ENCODE measurements around the gene TOGARAM1.

TOGARAM1 gene

DNA sequence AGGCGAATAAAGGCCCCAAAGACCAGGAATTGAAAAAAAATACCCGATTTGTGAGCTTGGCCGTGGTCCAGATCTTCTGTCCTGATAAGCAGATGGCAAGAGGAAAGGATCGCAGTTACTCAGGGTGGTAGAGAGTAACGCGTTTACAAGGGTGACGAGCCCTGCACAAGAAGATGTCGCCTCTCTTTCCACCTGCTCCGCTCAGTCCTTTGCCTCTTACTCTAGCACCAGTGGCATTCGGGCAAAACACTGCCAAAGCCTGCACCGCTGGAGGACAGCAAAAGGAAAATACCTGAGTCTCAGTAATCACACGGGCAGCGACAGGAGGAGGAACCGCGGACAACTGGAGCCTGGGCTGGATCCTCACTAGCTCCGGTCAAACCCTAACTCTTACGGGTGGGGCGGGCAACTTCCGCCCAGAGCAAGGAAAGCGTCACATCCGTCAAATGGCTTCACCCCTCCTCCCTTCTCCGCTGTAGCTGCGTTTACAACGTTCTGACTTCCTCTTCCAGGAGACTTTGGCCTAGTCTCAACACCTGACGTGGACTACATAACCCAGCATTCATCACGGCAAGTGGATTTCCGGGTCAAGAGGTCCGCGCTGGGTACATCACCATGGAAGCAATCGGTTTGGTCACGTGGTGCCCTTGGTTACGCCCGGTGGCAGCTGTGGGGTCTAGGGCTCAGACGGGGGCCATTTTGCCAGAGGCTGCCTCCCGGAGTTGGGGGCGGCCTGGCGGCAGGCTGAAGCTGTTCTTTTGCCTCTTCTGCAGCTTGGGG, at the start of gene TOGARAM1, which contains the start of gene KLHL28:
Gene TOGARAM1 (plus strand): TSS at position 637 of the 780 bp plus-strand sequence. CDS start 232 bp downstream, outside the sequence.
Gene KLHL28 (minus strand): TSS at position 394 of the 780 bp plus-strand sequence. CDS start 16,019 bp downstream, outside the sequence.
- DNase-seq = peak; percentile 78

DNA sequence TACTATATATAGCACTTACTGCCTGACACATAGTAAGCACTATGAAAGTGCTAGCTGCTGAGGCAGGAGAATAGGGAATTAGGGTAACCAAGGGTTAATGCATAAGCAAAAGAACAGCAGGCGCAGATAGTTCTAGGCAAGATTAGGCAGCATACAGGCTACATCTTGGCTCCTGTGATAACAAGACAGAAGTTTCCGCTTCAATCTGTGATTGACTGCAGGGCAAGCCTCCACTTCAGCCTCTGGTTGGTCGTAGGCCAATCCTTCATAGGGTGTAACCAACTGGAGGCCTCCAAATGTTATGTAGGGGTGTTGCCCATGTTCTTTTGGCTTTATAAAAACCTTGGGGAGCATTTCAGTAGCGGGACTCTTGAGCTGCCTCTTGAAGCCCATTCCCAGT, 47.1 kb upstream of the TOGARAM1 start:
- no peak for DNase-seq

GRCh38 chr14:44928793-44929192, 33.2 kb upstream of the TOGARAM1 start:
- no peak for DNase-seq

- no peak for DNase-seq
Measured at GRCh38 chr14:44935155-44935554, 26.8 kb upstream of the TOGARAM1 start.

DNA sequence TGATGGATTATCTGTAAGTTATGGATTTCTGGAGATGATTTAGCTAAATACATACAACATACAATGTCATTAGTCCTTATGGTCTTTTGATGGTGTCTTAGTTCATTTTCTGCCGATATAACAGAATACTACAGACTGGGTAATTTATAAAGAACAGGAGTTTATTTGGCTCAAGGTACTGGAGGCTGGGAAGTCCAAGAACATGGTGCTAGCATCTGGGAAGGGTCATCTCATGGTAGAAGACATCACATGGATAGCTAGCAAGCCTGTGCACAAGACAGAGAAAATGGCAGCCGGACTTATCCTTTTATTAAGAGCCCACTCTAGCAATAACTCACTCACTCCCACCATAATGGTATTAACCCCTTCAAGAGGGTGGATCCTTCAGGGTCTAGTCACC, 24.4 kb upstream of the TOGARAM1 start:
- no peak for DNase-seq

- DNase-seq = no peak
Measured at GRCh38 chr14:44940211-44940610, 21.8 kb upstream of the TOGARAM1 start.

DNA sequence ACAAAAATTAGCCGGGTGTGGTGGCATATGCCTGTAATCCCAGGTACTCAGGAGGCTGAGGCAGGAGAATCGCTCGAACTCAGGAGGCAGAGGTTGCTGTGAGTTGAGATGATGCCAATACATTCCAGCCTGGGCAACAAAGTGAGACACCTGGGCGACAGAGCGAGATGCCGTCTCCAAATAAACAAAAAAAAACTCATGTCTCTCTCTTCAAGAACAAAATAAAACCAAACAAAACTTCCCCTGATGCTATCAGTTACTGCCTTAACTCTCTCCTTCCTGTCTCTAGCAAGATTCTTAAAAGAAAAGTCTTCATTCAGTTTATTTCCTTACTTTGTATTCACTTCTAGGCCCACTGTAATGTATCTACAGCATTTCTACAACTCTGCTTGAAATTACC, 21.0 kb upstream of the TOGARAM1 start:
- DNase-seq = no peak

DNA sequence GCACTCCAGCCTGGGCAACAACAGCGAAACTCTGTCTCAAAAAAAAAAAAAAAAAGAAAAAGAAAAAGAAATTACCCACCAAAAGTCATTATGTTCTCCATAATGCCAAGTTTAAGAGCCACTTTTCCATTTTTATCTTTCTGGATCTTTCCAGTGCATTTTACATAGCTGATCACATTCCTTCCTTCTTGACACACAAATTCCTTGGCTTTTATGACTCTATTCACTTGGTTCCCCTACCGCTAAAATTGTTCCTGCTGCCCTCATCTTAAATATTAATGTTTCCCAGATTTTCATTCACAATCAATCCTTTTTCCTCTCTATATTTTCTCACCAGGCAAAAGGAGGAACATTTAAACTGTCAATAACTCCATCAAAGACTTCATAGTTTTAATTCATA, 20.4 kb upstream of the TOGARAM1 start:
- DNase-seq = no peak

DNA sequence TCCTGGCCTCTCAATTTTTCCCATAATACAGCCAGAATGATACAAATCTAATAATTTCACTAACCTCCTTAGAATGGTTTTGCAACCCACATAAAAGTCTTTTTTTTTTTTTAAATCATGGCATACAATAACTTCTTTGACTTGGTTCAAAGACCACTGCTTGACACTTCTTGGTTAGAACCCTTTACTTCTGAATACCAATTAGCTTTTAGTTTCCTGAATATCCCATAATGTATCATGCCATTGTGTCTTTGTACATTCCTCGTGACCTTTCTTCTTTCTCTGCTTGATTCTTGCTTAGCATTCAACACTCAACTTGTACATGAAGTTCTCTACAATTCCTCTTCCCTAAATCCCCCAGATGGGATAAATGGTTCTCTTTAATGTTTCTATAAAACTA, 19.6 kb upstream of the TOGARAM1 start:
- DNase-seq = no peak

DNA sequence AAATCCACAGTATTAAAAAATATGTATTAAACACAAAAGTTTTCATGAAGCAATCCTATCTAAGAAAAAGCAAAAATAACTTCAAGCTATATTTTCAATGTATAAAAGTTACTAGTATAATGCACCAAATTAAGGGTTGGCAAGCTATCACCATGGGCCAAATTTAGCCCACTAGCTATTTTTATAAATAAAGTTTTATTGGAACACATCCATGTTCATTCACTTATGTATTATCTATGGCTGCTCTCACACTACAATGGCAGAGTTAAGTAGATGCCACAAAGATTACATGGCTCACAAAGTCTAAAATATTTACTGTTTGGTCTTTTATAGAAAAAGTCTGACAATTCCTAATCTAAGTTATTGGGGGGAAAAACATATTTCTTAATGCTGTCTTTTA, 17.9 kb upstream of the TOGARAM1 start:
- DNase-seq = no peak

DNA sequence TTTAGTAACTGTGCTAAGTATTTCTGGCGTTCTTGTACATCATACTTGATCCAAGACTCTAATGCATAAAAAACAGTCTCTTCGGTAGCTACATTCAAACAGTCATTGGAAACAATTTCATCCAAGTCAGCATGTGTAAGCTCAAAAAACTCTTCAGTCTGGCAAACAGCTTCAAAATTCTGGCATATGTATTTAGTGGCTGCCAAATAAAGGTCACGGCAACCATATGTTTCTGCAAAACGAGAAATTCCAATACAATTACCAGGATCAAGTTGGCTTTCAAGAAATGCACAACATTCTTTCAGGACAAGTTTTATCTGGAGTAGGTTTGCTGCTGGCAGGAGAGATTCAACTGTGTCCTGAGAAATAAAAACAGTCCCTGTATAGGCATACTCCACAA, 16.7 kb upstream of the TOGARAM1 start:
- no peak for DNase-seq

- no peak for DNase-seq
Measured at GRCh38 chr14:44951051-44951450, 10.9 kb upstream of the TOGARAM1 start.

- no peak for DNase-seq
Measured at GRCh38 chr14:44952391-44953110, 9.4 kb upstream of the TOGARAM1 start.

- DNase-seq = no peak
Measured at GRCh38 chr14:44954750-44955149, 7.2 kb upstream of the TOGARAM1 start.

DNA sequence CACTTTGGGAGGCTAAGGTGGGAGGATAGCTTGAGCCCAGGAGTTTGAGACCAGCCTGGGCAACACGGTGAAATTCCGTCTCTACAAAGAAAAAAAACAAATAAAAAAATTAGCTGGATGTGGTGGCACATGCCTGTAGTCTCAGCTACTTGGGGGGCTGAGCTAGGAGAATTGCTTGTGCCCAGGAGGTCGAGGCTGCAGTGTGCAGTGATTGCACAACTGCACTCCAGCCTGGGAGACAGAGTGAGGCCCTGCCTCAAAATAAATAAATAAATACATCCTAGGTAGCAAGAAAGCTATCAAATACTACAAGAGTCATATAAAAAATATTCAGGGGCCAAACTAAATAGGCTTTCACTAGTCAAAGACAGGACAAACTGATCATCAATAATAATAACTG, 6.5 kb upstream of the TOGARAM1 start:
- no peak for DNase-seq

DNA sequence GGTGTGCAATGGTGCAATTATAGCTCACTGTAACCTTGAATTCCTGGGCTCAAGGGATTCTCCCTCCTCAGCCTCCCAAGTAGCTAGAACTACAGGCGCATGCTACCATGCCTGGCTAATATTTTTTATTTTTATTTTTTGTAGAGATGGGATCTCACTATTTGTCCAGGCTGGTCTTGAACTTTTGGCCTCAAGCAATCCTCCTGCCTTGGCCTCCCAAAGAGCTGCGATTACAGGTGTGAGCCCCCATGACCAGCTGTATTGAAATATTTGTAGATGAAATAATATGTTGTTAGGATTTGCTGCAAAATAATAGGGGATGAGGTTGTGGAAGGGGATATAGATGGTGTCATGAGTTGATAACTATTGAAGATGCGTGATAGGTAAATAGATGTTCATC, 5.1 kb upstream of the TOGARAM1 start:
- DNase-seq = no peak

DNA sequence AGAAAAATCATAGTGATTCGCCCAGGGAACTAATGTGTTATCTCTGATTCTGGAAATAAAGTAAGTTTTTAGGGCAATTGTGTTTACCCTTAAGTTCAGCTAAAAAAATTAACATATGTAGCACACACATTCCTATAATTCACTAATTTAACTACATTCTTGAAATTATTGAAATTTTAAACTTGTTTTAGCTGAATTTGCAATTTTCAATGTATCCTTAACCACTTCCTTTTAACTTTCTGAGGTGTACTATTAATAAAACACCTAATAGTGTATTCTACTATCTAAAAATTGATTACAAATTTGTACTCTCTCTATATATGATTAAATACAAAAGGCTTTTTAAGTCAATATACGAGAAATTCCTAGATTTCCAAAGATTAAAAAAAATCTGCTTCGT, 2.5 kb upstream of the TOGARAM1 start:
- DNase-seq = no peak

- no peak for DNase-seq
Measured at GRCh38 chr14:44960146-44960545, 1.8 kb upstream of the TOGARAM1 start.

DNA sequence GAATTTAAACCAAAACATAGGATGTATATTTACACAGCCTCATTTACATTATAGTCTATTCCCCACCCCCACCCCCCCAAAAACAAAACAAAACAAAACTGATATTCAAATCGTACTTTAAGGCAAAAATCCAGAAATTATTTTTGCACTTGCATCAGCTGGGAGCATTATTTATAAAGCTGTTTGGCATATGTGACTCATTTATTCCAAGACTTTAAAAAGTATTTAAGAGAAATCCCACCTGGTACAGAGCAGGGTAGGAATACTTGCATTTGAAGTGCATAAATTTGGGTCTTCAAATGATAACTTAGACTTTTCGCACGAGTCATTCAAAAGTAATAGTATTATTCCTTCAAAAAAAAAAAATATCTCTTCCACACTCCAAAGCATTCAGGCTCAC, 1.3 kb upstream of the TOGARAM1 start:
- DNase-seq = no peak

DNA sequence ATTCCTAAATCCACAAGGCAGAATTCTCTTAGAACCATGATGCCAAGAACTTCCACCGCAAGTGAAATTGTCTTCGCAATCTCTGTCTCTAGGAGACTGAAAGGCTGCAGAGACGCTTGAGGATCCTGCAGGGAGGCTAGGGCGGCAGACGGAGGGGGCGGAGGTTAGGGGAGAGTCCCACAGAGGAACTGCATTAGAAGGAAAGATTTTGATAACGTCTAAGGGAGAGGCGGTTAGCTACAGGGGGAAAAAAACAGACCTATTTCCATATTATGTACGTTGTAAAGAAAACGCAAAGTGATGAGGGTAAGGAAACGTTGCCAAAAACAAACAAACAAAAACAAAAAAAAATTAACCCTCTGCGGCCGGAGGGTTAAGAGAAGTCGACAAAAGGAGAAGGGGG, 838 bp upstream of the TOGARAM1 start:
- no peak for DNase-seq

DNA sequence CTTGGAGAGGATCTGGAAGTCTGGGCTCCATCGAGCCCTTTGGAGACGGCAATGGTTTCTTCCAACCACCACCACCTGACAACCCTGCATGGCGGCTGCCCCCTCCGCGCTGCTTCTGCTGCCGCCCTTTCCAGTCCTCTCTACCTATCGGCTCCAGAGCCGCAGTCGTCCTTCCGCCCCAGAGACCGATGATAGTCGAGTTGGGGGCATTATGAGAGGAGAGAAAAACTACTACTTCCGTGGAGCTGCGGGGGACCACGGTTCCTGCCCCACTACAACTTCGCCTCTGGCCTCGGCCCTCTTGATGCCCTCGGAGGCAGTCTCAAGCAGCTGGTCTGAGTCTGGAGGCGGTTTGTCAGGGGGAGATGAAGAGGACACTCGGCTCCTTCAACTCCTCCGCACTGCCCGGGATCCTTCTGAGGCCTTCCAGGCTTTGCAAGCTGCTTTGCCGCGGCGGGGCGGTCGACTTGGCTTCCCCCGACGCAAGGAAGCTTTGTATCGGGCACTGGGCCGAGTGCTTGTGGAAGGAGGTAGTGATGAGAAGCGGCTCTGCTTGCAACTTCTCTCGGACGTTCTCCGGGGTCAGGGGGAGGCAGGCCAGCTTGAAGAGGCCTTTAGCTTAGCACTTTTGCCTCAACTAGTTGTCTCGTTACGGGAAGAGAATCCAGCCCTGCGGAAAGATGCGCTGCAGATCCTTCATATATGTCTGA, 499 bp downstream of the TOGARAM1 start:
- no peak for DNase-seq

DNA sequence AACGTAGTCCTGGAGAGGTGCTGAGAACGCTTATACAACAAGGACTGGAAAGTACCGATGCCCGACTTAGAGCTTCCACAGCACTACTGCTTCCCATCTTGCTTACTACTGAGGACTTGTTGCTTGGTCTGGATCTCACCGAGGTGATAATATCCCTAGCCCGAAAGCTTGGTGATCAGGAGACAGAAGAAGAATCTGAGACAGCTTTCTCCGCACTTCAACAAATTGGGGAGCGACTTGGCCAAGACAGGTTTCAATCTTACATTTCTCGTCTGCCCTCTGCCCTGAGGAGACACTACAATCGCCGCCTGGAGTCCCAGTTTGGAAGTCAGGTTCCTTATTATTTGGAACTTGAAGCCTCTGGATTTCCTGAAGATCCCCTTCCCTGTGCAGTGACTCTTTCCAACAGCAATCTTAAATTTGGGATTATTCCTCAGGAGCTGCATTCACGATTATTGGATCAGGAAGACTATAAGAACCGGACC, 1.1 kb downstream of the TOGARAM1 start:
- DNase-seq = no peak

- no peak for DNase-seq
Measured at GRCh38 chr14:44963775-44964380, 1.9 kb downstream of the TOGARAM1 start.
